Endothelial cell of umbilical vein (primary cell): Measurements from ENCODE around the gene EMC6.

Source experiments
- CTCF ChIP-seq, 2 donors: IDR thresholded peaks; 1 replicate in 1 of 2; 2 replicates in 1 of 2; pipeline ENCODE4 v1.5.1; 2011; ENCODE audit warnings: low read length in 2 of 2, mild to moderate bottlenecking in 2 of 2, moderate library complexity in 2 of 2, control low read depth in 1 of 2, inconsistent platforms in 1 of 2, low read depth in 1 of 2; ENCODE audit not compliant: insufficient read depth in 1 of 2; ENCODE audit errors: extremely low read depth in 1 of 2
- EZH2 ChIP-seq: IDR thresholded peaks from 2 replicates; pipeline ENCODE4 v1.6.1; 2012; ENCODE audit warnings: borderline replicate concordance, low read depth, mild to moderate bottlenecking, moderate library complexity, low read length, inconsistent platforms; ENCODE audit not compliant: severe bottlenecking
- GATA2 ChIP-seq: IDR thresholded peaks from 2 replicates; pipeline ENCODE4 v1.7.0; 2011; ENCODE audit warnings: low read depth, mild to moderate bottlenecking, moderate library complexity, mixed read lengths, low read length; ENCODE audit not compliant: insufficient read length, insufficient read depth
- JUN ChIP-seq: IDR thresholded peaks from 2 replicates; pipeline ENCODE4 v1.6.1; 2011; ENCODE audit warnings: borderline replicate concordance, low read depth; ENCODE audit not compliant: insufficient read length, insufficient read depth
- MAX ChIP-seq: IDR thresholded peaks from 2 replicates; pipeline ENCODE4 v1.6.1; 2011; ENCODE audit not compliant: insufficient read depth, insufficient read length
- MYC ChIP-seq: IDR thresholded peaks from one replicate; pipeline ENCODE4 v1.6.1; 2011; ENCODE audit warnings: mild to moderate bottlenecking, low read depth, low read length
- POLR2A ChIP-seq: IDR thresholded peaks from 2 replicates; pipeline ENCODE4 v1.6.1; 2012; ENCODE audit warnings: low read depth, mild to moderate bottlenecking, control low read depth, low read length
- POLR2AphosphoS5 ChIP-seq: IDR thresholded peaks from 2 replicates; pipeline ENCODE4 v1.6.1; 2012; ENCODE audit warnings: low read depth, mild to moderate bottlenecking, control low read depth, low read length, moderate library complexity; ENCODE audit not compliant: insufficient read depth

- no peak for TF ChIP-seq MAX
- no peak for TF ChIP-seq POLR2AphosphoS5
- TF ChIP-seq MYC, result no peak
- no peak for TF ChIP-seq CTCF (IDR thresholded peaks at IDR 0.05; ENCODE audit: extremely low read depth in 1 of 2, insufficient read depth in 1 of 2, low read depth in 1 of 2, low read length in 2 of 2)
- no peak for TF ChIP-seq GATA2
- TF ChIP-seq JUN, result no peak
- TF ChIP-seq EZH2, result no peak
- TF ChIP-seq POLR2A, result no peak
Measured at GRCh38 chr17:3669548-3669947, 936 bp downstream of the EMC6 start.
